Endothelial cell of umbilical vein (primary cell): ENCODE data around the gene KRT86. TPM values are rescaled to one million over a fixed set of nuclear protein-coding genes. Genes with fewer than 3 reads are reported as not detected.

Source experiments
- BruUV-seq: library from RNA; stranded (reverse); fragments of 400-500 nt; replicated peaks from 2 replicates; lab custom pipeline; 2021; lab: Mats Ljungman, UMichigan
- CTCF ChIA-PET: fragments of 300-600, 350-600 bp; sonication (Branson Sonifier 250); formaldehyde crosslinking; loops from one replicate; lab custom pipeline; 2021; ENCODE audit warnings: antibody characterized with exemption, inconsistent platforms; lab: Charles Lee
- POLR2A ChIA-PET: fragments of 300-600, 350-600 bp; sonication (Branson Sonifier 250); formaldehyde crosslinking; loops from one replicate; lab custom pipeline; 2021; ENCODE audit warnings: antibody characterized with exemption, inconsistent platforms; lab: Charles Lee
- DNase-seq: peaks from one replicate; pipeline ENCODE4 v3.0.0-alpha.2; 2011; ENCODE audit warnings: low read depth, low spot score
- FAIRE-seq: peaks from 2 replicates; lab custom pipeline; 2011; peaks lifted over from hg19 to GRCh38; lab: Jason Lieb, UNC
- H2AFZ ChIP-seq: 2 replicates; pipeline ENCODE4 v1.6.0; 2012; ENCODE audit warnings: low read depth, low read length, control low read depth, inconsistent platforms
- H3K27ac ChIP-seq: 2 replicates; pipeline ENCODE4 v1.5.1; 2011; ENCODE audit warnings: low read depth, mild to moderate bottlenecking, control low read depth, low read length, moderate library complexity; ENCODE audit not compliant: insufficient read depth
- H3K27me3 ChIP-seq, 2 experiments: 2 replicates each; pipeline versions ENCODE4 v1.6.0 to v1.6.1; 2011; ENCODE audit warnings: low read length in 2 of 2, mixed read lengths in 1 of 2; ENCODE audit not compliant: control insufficient read depth in 2 of 2, insufficient read depth in 2 of 2
- H3K36me3 ChIP-seq, 2 experiments: 2 replicates in 1 of 2; 3 replicates in 1 of 2; pipeline ENCODE4 v1.5.1; 2011; ENCODE audit warnings: low read length in 2 of 2, mild to moderate bottlenecking in 1 of 2, moderate library complexity in 1 of 2; ENCODE audit not compliant: control insufficient read depth in 2 of 2, insufficient read depth in 2 of 2; ENCODE audit errors: extremely low read depth in 1 of 2
- H3K4me1 ChIP-seq: 3 replicates; pipeline ENCODE4 v1.5.1; 2011; ENCODE audit warnings: mild to moderate bottlenecking, low read length; ENCODE audit not compliant: control insufficient read depth, insufficient read depth; ENCODE audit errors: extremely low read depth
- H3K4me2 ChIP-seq: 2 replicates; pipeline ENCODE4 v1.6.1; 2011; ENCODE audit warnings: low read length, control low read depth, mixed read lengths; ENCODE audit not compliant: insufficient read depth
- H3K4me3 ChIP-seq, 3 experiments: fragments of 200-600 bp in 1 of 3; sonication (generic), shearing (Covaris generic) in 1 of 3; replicated peaks in 1 of 3; 2 replicates each; pipeline ENCODE4 v1.5.1; 2011 to 2016; ENCODE audit warnings: control low read depth in 3 of 3, low read length in 3 of 3, mild to moderate bottlenecking in 2 of 3, inconsistent platforms in 1 of 3, low read depth in 1 of 3, moderate library complexity in 1 of 3; ENCODE audit not compliant: insufficient read depth in 1 of 3
- H3K79me2 ChIP-seq: 2 replicates; pipeline ENCODE4 v1.6.0; 2012; ENCODE audit warnings: low read length, inconsistent platforms; ENCODE audit not compliant: control insufficient read depth, insufficient read depth
- H3K9ac ChIP-seq: replicated peaks from 2 replicates; pipeline ENCODE3; 2011; ENCODE audit warnings: low read length, control low read depth; ENCODE audit not compliant: insufficient read depth; ENCODE audit errors: extremely low read depth
- H3K9me1 ChIP-seq: replicated peaks from 3 replicates; pipeline ENCODE4 v1.6.0; 2011; ENCODE audit warnings: mild to moderate bottlenecking, low read length; ENCODE audit not compliant: control insufficient read depth, insufficient read depth; ENCODE audit errors: extremely low read depth
- H3K9me3 ChIP-seq: replicated peaks from 2 replicates; pipeline ENCODE4 v1.5.1; 2012; ENCODE audit warnings: low read length, inconsistent platforms; ENCODE audit not compliant: control insufficient read depth, insufficient read depth
- H4K20me1 ChIP-seq: replicated peaks from 2 replicates; pipeline ENCODE3; 2011; ENCODE audit warnings: mild to moderate bottlenecking, low read length; ENCODE audit not compliant: control insufficient read depth, insufficient read depth; ENCODE audit errors: extremely low read depth
- CTCF ChIP-seq, 2 donors: IDR thresholded peaks; 1 replicate in 1 of 2; 2 replicates in 1 of 2; pipeline ENCODE4 v1.5.1; 2011; ENCODE audit warnings: low read length in 2 of 2, mild to moderate bottlenecking in 2 of 2, moderate library complexity in 2 of 2, control low read depth in 1 of 2, inconsistent platforms in 1 of 2, low read depth in 1 of 2; ENCODE audit not compliant: insufficient read depth in 1 of 2; ENCODE audit errors: extremely low read depth in 1 of 2
- EZH2 ChIP-seq: IDR thresholded peaks from 2 replicates; pipeline ENCODE4 v1.6.1; 2012; ENCODE audit warnings: borderline replicate concordance, low read depth, mild to moderate bottlenecking, moderate library complexity, low read length, inconsistent platforms; ENCODE audit not compliant: severe bottlenecking
- FOS ChIP-seq: IDR thresholded peaks from 2 replicates; pipeline ENCODE4 v1.6.1; 2011; ENCODE audit warnings: mild to moderate bottlenecking, low read length, moderate library complexity, borderline replicate concordance; ENCODE audit not compliant: insufficient read depth
- GATA2 ChIP-seq: IDR thresholded peaks from 2 replicates; pipeline ENCODE4 v1.7.0; 2011; ENCODE audit warnings: low read depth, mild to moderate bottlenecking, moderate library complexity, mixed read lengths, low read length; ENCODE audit not compliant: insufficient read length, insufficient read depth
- JUN ChIP-seq: IDR thresholded peaks from 2 replicates; pipeline ENCODE4 v1.6.1; 2011; ENCODE audit warnings: borderline replicate concordance, low read depth; ENCODE audit not compliant: insufficient read length, insufficient read depth
- MAX ChIP-seq: IDR thresholded peaks from 2 replicates; pipeline ENCODE4 v1.6.1; 2011; ENCODE audit not compliant: insufficient read depth, insufficient read length
- MYC ChIP-seq: IDR thresholded peaks from one replicate; pipeline ENCODE4 v1.6.1; 2011; ENCODE audit warnings: mild to moderate bottlenecking, low read depth, low read length
- POLR2A ChIP-seq: IDR thresholded peaks from 2 replicates; pipeline ENCODE4 v1.6.1; 2012; ENCODE audit warnings: low read depth, mild to moderate bottlenecking, control low read depth, low read length
- POLR2AphosphoS5 ChIP-seq: IDR thresholded peaks from 2 replicates; pipeline ENCODE4 v1.6.1; 2012; ENCODE audit warnings: low read depth, mild to moderate bottlenecking, control low read depth, low read length, moderate library complexity; ENCODE audit not compliant: insufficient read depth
- dilution Hi-C: fragments of 300-500 bp; cut with MboI; formaldehyde crosslinking; loops from one replicate; pipeline ENCODE4 v1.15.0; 2019; ENCODE audit warnings: low sequenced_read_pairs; ENCODE audit not compliant: extremely low pct_ligation_motif_present
- intact Hi-C: fragments of 100-400 bp; cut with micrococcal nuclease; formaldehyde crosslinking; loops from one replicate; pipeline ENCODE4 v1.10.0; 2022
- polyA plus RNA-seq, 4 experiments: library from polyadenylated mRNA; depleted of rRNA in 3 of 4; stranded (reverse) in 3 of 4; unstranded in 1 of 4; fragments of >200 nt; gene quantifications; 2 replicates each; pipeline versions ENCODE4 v1.2.1 to v1.2.3, GENCODE V29; 2011 to 2012; ENCODE audit warnings: missing spikeins in 1 of 4
- total RNA-seq: library from RNA; stranded (reverse); gene quantifications from 2 replicates; pipeline ENCODE4 v1.2.3, GENCODE V29; 2021

The KRT86 gene
- total and polyA plus RNA-seq, 2 donors (not counting 3 experiments of a cell fraction or from before 2014, with no cell fraction given), result not detected

- Histone ChIP-seq H3K79me2 (no peaks in the 10 kb centered on the region), H3K4me3 (no peak overlapping the region), H3K4me2 (no peak overlapping the region), H3K9me1 (no peaks in the 10 kb centered on the region), H2AFZ (no peak overlapping the region), H3K9ac (no peak overlapping the region), H3K4me1 (no peaks in the 10 kb centered on the region), H3K27ac (no peak overlapping the region), H4K20me1 (no peaks in the 10 kb centered on the region), H3K9me3 (no peaks in the 10 kb centered on the region), H3K36me3 (no peaks in the 10 kb centered on the region), H3K27me3 (peaks cover 37 to 51% of the 10 kb centered on the region in 2 experiments)
- BruUV-seq, result no TSS peak
- dilution Hi-C loops (no loop called here), intact Hi-C loops (loop anchor here (5.0 kb wide), 1 partner anchor 527 kb away; no protein-coding TSS in a partner anchor)
- FAIRE-seq (no peak), DNase-seq (no peak)
- ChIA-PET POLR2A (no interaction called here), CTCF (interaction anchor here (1.2 to 2.9 kb wide), 6 partner anchors 10 to 576 kb away, joined by 3 to 15 read pairs (median 5); no protein-coding TSS in a partner anchor)
- TF ChIP-seq POLR2AphosphoS5 (no peak), MAX (no peak), MYC (no peak), GATA2 (no peak), FOS (no peak), EZH2 (no peak), CTCF (IDR thresholded peaks at IDR 0.05; ENCODE audit: extremely low read depth in 1 of 2, insufficient read depth in 1 of 2, low read depth in 1 of 2, low read length in 2 of 2) (no peak), POLR2A (no peak), JUN (no peak)
Observed at GRCh38 chr12:52294803-52295202, 20.4 kb downstream of the KRT86 start.
